Esophagus squamous epithelium (tissue), 5 donors: ENCODE data around the gene RIOX2. TPM values are rescaled to one million over a fixed set of nuclear protein-coding genes. Genes with fewer than 3 reads are reported as not detected.

ENCODE experiments used
- DNase-seq: peaks from one replicate; lab custom pipeline; 2025; lab: John Stamatoyannopoulos, UW
- H3K27ac ChIP-seq, 4 donors: fragments of 200-600 bp; sonication (generic); one replicate each; pipeline ENCODE4 v1.5.1; 2016 to 2019; ENCODE audit warnings: mild to moderate bottlenecking in 1 of 4
- H3K27me3 ChIP-seq, 4 donors: fragments of 200-600 bp; sonication (generic); 1 replicate in 3 of 4; 2 replicates in 1 of 4; pipeline versions ENCODE4 v1.5.1 to v1.6.0; 2017 to 2021; ENCODE audit warnings: antibody characterized with exemption in 1 of 4
- H3K36me3 ChIP-seq, 3 donors: fragments of 200-600 bp; sonication (generic); one replicate each; pipeline ENCODE4 v1.5.1; 2016 to 2019
- H3K4me1 ChIP-seq, 3 donors: fragments of 200-600 bp; sonication (generic); one replicate each; pipeline ENCODE4 v1.5.1; 2017 to 2019
- H3K4me3 ChIP-seq, 4 donors: fragments of 200-600 bp; sonication (generic); 1 replicate in 3 of 4; 2 replicates in 1 of 4; pipeline ENCODE4 v1.5.1; 2016 to 2019; ENCODE audit warnings: mild to moderate bottlenecking in 2 of 4, moderate library complexity in 1 of 4
- H3K9me3 ChIP-seq, 3 donors: fragments of 200-600 bp; sonication (generic); one replicate each; pipeline ENCODE4 v1.5.1; 2016 to 2019
- POLR2A ChIP-seq, 4 donors: fragments of 450-650 bp; IDR thresholded peaks; one replicate each; pipeline ENCODE4 v1.6.1; 2017; ENCODE audit warnings: antibody characterized with exemption in 4 of 4, mild to moderate bottlenecking in 4 of 4, moderate library complexity in 3 of 4
- WGBS, 2 donors: methylation state at CpG; one replicate each; pipeline ENCODE4 v1.1.5; 2018; 5-methylcytosine and 5-hydroxymethylcytosine counted together
- intact Hi-C: fragments of 100-400 bp; cut with DNase I; formaldehyde crosslinking; loops from one replicate; pipeline ENCODE4 v1.15.0; 2022
- total RNA-seq, 4 donors: library from RNA; depleted of rRNA; stranded (reverse); fragments of >200 nt; gene quantifications; one replicate each; pipeline ENCODE4 v1.1.0, GENCODE V29; 2016
- TF ChIP-seq, protein P1 (sequence below), 6 experiments: fragments of 450-650 bp in 4 of 6; fragments of 200-600 bp in 2 of 6; sonication (generic) in 2 of 6; IDR thresholded peaks; one replicate each; pipeline ENCODE4 v1.5.1; 2016 to 2019; ENCODE audit warnings: antibody characterized with exemption in 6 of 6, mild to moderate bottlenecking in 4 of 6, moderate library complexity in 4 of 6
- donor health status: DM: yes; HTN: yes; CAD: no.

RIOX2 gene
- total RNA-seq, 4 donors from 2014 or later: 26.7 to 45.6 (median 41.1) TPM

DNA sequence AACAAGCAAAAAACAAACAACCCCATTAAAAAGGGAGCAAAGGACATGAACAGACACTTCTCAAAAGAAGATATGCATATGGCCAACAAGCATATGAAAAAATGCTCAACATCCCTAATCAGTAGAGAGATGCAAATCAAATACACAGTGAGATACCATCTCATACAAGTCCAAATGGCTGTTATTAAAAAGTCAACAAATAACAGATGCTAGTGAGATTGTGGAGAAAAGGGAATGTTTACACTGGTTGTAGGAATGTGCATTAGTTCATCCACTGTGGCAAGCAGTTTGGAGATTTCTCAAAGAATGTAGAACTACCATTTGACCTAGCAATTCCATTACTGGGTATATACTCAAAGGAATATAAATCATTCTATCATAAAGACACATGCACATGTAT, 44.5 kb downstream of the RIOX2 start:
- no peak for TF ChIP-seq POLR2A (IDR thresholded peaks at IDR 0.05)
- TF ChIP-seq, protein P1, sequence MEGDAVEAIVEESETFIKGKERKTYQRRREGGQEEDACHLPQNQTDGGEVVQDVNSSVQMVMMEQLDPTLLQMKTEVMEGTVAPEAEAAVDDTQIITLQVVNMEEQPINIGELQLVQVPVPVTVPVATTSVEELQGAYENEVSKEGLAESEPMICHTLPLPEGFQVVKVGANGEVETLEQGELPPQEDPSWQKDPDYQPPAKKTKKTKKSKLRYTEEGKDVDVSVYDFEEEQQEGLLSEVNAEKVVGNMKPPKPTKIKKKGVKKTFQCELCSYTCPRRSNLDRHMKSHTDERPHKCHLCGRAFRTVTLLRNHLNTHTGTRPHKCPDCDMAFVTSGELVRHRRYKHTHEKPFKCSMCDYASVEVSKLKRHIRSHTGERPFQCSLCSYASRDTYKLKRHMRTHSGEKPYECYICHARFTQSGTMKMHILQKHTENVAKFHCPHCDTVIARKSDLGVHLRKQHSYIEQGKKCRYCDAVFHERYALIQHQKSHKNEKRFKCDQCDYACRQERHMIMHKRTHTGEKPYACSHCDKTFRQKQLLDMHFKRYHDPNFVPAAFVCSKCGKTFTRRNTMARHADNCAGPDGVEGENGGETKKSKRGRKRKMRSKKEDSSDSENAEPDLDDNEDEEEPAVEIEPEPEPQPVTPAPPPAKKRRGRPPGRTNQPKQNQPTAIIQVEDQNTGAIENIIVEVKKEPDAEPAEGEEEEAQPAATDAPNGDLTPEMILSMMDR (IDR thresholded peaks at IDR 0.05): no peak
- intact Hi-C loops: no loop called here
- DNase-seq: no peak
- no peaks in the 10 kb centered on the region for H3K9me3 ChIP-seq
- no peak overlapping the region for H3K27ac ChIP-seq
- no peak overlapping the region for H3K4me3 ChIP-seq
- H3K4me1 ChIP-seq: peaks cover 0 to 8% (median 0%) of the 10 kb centered on the region in 3 donors
- H3K27me3 ChIP-seq: no peaks in the 10 kb centered on the region
- H3K36me3 ChIP-seq: peaks cover 0 to 72% (median 0%) of the 10 kb centered on the region in 3 donors

DNA sequence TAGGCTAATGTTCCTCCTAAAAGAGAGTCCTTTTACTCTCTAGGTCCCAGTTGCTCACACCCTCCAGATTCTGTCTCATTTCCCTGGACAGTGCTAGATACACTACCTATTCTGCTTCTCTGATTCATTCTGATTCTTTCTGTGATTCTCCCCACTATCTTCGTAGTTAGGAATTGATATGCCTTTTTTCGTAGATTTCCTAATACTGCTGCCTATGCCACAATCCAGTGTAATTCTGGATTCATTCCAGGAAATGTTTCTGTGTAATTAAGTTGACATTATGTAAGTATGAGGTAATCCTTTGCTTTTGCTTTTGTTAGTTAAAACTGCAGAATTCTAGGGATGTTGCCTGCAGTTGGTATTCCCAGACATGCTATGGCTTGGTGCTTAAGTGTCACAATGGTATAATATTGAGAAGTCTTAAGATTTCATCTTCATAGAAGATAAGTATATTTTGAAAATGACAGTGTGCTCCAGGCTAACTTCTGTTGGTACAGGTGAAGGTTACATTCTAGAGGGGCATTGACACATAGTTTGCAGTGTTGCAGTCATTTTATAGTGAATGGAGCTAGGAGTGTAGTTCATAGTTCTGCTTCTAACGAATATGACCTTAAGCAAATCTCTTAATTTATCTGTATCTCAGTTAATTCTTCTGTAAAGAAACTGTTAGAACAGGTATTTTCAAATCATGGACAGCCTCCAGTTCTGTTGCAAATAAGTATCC, 54.3 kb downstream of the RIOX2 start:
- H3K4me3 ChIP-seq: no peak overlapping the region

DNA sequence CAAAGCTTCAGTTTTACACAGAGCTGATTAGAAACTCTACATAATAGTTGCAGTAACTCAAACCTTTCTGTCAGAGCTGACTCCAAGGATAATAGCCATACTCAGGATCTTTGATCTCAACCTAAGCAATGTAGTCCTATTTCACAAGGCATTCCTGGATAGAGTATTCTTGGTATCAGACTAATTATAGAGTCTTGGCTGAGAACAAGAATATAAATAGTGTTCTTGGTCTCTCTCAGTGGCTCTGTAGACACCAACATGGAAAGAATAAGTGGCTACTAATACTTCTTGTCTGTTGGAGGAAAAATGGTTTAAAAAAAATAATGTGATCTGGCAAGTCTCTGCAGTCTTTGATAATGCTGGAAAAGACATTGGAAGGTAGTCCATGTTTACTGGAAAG, 55.7 kb downstream of the RIOX2 start:
- intact Hi-C loops: no loop called here
- Histone ChIP-seq H3K4me3 (no peak overlapping the region), H3K9me3 (no peaks in the 10 kb centered on the region), H3K27me3 (no peaks in the 10 kb centered on the region), H3K36me3 (peaks cover 0 to 91% (median 0%) of the 10 kb centered on the region in 3 donors), H3K27ac (no peak overlapping the region), H3K4me1 (peaks cover 0 to 38% (median 14%) of the 10 kb centered on the region in 3 donors)
- DNase-seq: no peak
- no peak for TF ChIP-seq POLR2A (IDR thresholded peaks at IDR 0.05)
- TF ChIP-seq, protein P1 (IDR thresholded peaks at IDR 0.05): no peak

More for the DNA sequence above, 54.3 kb downstream of the RIOX2 start:
- peaks cover 0 to 89% (median 0%) of the 10 kb centered on the region in 3 donors for H3K36me3 ChIP-seq
- TF ChIP-seq, protein P1 (IDR thresholded peaks at IDR 0.05): no peak
- no peak for TF ChIP-seq POLR2A (IDR thresholded peaks at IDR 0.05)
- no peaks in the 10 kb centered on the region for H3K9me3 ChIP-seq
- DNase-seq: no peak
- H3K27ac ChIP-seq: peak overlapping the region in 2 of 4 donors; percentile 10 to 29
- H3K27me3 ChIP-seq: no peaks in the 10 kb centered on the region
- 32 to 46% methylated on average over 3 of the region's 3 CpGs for WGBS, 2 donors
- intact Hi-C loops: no loop called here
- peaks cover 0 to 37% (median 10%) of the 10 kb centered on the region in 3 donors for H3K4me1 ChIP-seq

DNA sequence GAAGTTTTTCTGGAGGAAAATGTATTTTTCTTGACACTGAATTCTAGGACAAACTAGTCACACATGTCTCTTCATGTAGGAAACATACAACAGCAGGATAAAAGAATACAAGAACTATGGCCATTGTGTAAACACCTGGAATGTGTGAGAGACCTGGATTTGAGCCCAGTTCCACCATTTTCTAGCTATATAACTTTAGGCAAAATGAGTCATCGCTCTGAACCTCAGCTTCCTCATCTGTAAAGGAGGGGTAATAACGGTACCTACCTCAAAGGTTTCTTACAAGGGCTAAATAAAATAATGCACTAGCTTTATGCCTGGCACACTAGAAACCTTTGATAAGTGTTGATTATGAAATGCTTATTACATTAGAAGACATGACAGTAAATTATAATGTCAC, 57.8 kb downstream of the RIOX2 start:
- Histone ChIP-seq H3K36me3 (peaks cover 0 to 69% (median 0%) of the 10 kb centered on the region in 3 donors), H3K4me1 (peaks cover 0 to 54% (median 24%) of the 10 kb centered on the region in 3 donors), H3K27ac (peak overlapping the region in 3 of 4 donors; percentile 2 to 39 (median 18)), H3K27me3 (no peaks in the 10 kb centered on the region), H3K9me3 (no peaks in the 10 kb centered on the region), H3K4me3 (no peak overlapping the region)
- DNase-seq: no peak
- WGBS, 2 donors: 31 to 32% methylated on average over 2 of the region's 2 CpGs
- TF ChIP-seq, protein P1 (IDR thresholded peaks at IDR 0.05): no peak
- TF ChIP-seq POLR2A (IDR thresholded peaks at IDR 0.05): no peak
- intact Hi-C loops: no loop called here

DNA sequence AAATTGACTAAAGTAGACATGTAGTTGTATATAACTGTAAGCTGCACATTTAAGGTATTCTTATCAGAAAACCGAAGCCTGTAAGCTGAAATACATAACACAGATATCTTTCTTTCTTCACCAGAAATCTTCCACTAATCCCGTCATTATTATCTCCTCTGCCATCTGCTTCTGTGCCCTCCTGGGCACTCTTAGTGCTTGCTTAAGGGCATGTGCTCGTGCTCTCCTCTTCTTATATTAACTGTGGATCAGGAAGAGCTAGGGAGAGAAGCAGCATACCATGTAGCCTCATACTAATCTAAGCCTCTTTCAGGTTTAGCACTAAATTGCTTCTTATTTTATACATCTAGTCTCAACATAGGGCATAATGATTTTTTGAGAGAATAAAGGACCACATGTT, 60.8 kb downstream of the RIOX2 start:
- Histone ChIP-seq H3K27ac (peak overlapping the region in 1 of 4 donors; percentile 72), H3K36me3 (peaks cover 0 to 41% (median 0%) of the 10 kb centered on the region in 3 donors), H3K4me1 (peaks cover 0 to 38% (median 19%) of the 10 kb centered on the region in 3 donors), H3K9me3 (no peaks in the 10 kb centered on the region), H3K27me3 (no peaks in the 10 kb centered on the region), H3K4me3 (no peak overlapping the region)
- 60 to 84% methylated on average over 3 of the region's 3 CpGs for WGBS, 2 donors
- no peak for TF ChIP-seq POLR2A (IDR thresholded peaks at IDR 0.05)
- TF ChIP-seq, protein P1 (IDR thresholded peaks at IDR 0.05): no peak
- no peak for DNase-seq
- intact Hi-C loops: no loop called here
